ENCODE data around the gene EIF2B2. TPM values are rescaled to one million over a fixed set of nuclear protein-coding genes. Genes with fewer than 3 reads are reported as not detected.

The EIF2B2 gene
- total RNA-seq, 1 experiment from 2014 or later, result 48.3 TPM

GRCh38 chr14:74973905-74974363, 28.8 kb upstream of the EIF2B2 start:
- Mint-ChIP-seq H3K4me3 (no peak overlapping the region), H3K9me3 (no peaks in the 10 kb centered on the region), H3K27ac (peak overlapping the region in 2 of 3 experiments; percentile 29 to 46; a peak in 2 of 7 replicates), H3K27me3 (ENCODE audit: low read depth) (no peaks in the 10 kb centered on the region; the same call in 1 of the 2 replicates), H3K4me1 (peaks cover 18 to 34% of the 10 kb centered on the region in 2 experiments), H3K36me3 (ENCODE audit: insufficient read depth in 1 of 3, low read depth in 3 of 3) (no peaks in the 10 kb centered on the region)
- no peak overlapping the region for H4K8ac ChIP-seq (replicated peaks; ENCODE audit: insufficient read length, low read depth, low read length)
- no peak overlapping the region for H3K9ac ChIP-seq (ENCODE audit: extremely low read depth, insufficient read length, low read length)
- H2AK5ac ChIP-seq (ENCODE audit: insufficient read length, low read length), result no peak overlapping the region
- no peak overlapping the region for H4K91ac ChIP-seq (ENCODE audit: insufficient read length, low read depth, low read length)
- H3T11ph ChIP-seq (ENCODE audit: low read length), result no peak overlapping the region
- H2BK12ac ChIP-seq (ENCODE audit: insufficient read length, low read depth, low read length), result no peak overlapping the region
- H2BK15ac ChIP-seq (ENCODE audit: low read depth, low read length), result no peak overlapping the region
- no peak overlapping the region for H2BK5ac ChIP-seq (ENCODE audit: insufficient read length, low read length)
- no peak for DNase-seq
- no peaks in the 10 kb centered on the region for H3K79me1 ChIP-seq (ENCODE audit: insufficient read depth, low read depth, low read length, poor library complexity, severe bottlenecking)
- H2BK20ac ChIP-seq (ENCODE audit: low read depth, low read length, poor library complexity, severe bottlenecking), result no peak overlapping the region
- H2BK120ac ChIP-seq (ENCODE audit: low read depth, low read length, poor library complexity, severe bottlenecking), result no peak overlapping the region
- H3K27ac ChIP-seq (ENCODE audit: insufficient read length, low read depth, low read length), result no peak overlapping the region
- H3K14ac ChIP-seq (ENCODE audit: insufficient read depth, low read length), result no peak overlapping the region
- TF ChIP-seq, protein P1, sequence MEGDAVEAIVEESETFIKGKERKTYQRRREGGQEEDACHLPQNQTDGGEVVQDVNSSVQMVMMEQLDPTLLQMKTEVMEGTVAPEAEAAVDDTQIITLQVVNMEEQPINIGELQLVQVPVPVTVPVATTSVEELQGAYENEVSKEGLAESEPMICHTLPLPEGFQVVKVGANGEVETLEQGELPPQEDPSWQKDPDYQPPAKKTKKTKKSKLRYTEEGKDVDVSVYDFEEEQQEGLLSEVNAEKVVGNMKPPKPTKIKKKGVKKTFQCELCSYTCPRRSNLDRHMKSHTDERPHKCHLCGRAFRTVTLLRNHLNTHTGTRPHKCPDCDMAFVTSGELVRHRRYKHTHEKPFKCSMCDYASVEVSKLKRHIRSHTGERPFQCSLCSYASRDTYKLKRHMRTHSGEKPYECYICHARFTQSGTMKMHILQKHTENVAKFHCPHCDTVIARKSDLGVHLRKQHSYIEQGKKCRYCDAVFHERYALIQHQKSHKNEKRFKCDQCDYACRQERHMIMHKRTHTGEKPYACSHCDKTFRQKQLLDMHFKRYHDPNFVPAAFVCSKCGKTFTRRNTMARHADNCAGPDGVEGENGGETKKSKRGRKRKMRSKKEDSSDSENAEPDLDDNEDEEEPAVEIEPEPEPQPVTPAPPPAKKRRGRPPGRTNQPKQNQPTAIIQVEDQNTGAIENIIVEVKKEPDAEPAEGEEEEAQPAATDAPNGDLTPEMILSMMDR (conservative IDR thresholded peaks at IDR 0.05), result no peak
- no peaks in the 10 kb centered on the region for H3K79me2 ChIP-seq (ENCODE audit: insufficient read depth, low read length)
- H3K4me1 ChIP-seq (ENCODE audit: insufficient read depth, low read length), result no peaks in the 10 kb centered on the region; the same call in 1 of the 2 replicates
- H3K27me3 ChIP-seq (ENCODE audit: insufficient read depth, low read length), result no peaks in the 10 kb centered on the region
- no peak overlapping the region for H2AFZ ChIP-seq (ENCODE audit: low read length)
- H3K9me3 ChIP-seq (ENCODE audit: control insufficient read depth, low read depth, low read length), result no peaks in the 10 kb centered on the region
- no peak overlapping the region for H3K23ac ChIP-seq (ENCODE audit: insufficient read length, low read depth, low read length)
- no peaks in the 10 kb centered on the region for H3K23me2 ChIP-seq (ENCODE audit: insufficient read length, low read depth, low read length, poor library complexity, severe bottlenecking)
- H3K18ac ChIP-seq (ENCODE audit: insufficient read length, low read depth, low read length), result peak overlapping the region; percentile 13
- no CpG with 5 or more reads among the region's 5 CpGs for WGBS (ENCODE audit: extremely low coverage, insufficient read length, low lambda C conversion rate)
- no peak overlapping the region for H4K5ac ChIP-seq (ENCODE audit: insufficient read length, low read depth, low read length)
- H3K4ac ChIP-seq (ENCODE audit: low read depth, low read length), result no peak overlapping the region
- H4K20me1 ChIP-seq (ENCODE audit: control insufficient read depth, insufficient read depth, insufficient read length), result no peaks in the 10 kb centered on the region
- no peak overlapping the region for H3K4me2 ChIP-seq (ENCODE audit: insufficient read depth, insufficient read length, low read length)
- no peak overlapping the region for H3K56ac ChIP-seq (ENCODE audit: insufficient read length, low read depth, low read length)

All from H9 (cell line).